DLD1 (cell line): ENCODE measurements around the gene REXO5.
"Not testable (repeated sequence)": the region's sequence is repeated elsewhere in the genome, so short reads cannot be mapped to it uniquely, and the experiment has no call there.

ENCODE experiments used
- in situ Hi-C: cut with HindIII; loops from 2 replicates; pipeline ENCODE4 v1.10.0; 2017; ENCODE audit warnings: low sequenced_read_pairs

The REXO5 gene

GRCh38 chr16:20801278-20801677 is 5.0 kb upstream of the REXO5 start:
- in situ Hi-C loops = no loop called here

- in situ Hi-C loops = no loop called here
These were observed 3.2 kb upstream of the REXO5 start for GRCh38 chr16:20803192-20803560.

- in situ Hi-C loops = no loop called here
These were observed 2.6 kb upstream of the REXO5 start for GRCh38 chr16:20803561-20804214.

- in situ Hi-C loops = not testable (repeated sequence)
These were observed 601 bp upstream of the REXO5 start for GRCh38 chr16:20805684-20806167.

GRCh38 chr16:20807862-20808261 is 1.5 kb downstream of the REXO5 start:
- in situ Hi-C loops = no loop called here

- in situ Hi-C loops = no loop called here
These were observed 5.6 kb downstream of the REXO5 start for GRCh38 chr16:20811889-20812439.

- in situ Hi-C loops = no loop called here
These were observed 6.2 kb downstream of the REXO5 start for GRCh38 chr16:20812510-20812909.

- in situ Hi-C loops = no loop called here
These were observed 8.5 kb downstream of the REXO5 start for GRCh38 chr16:20814784-20815183.

GRCh38 chr16:20818929-20819585 is 12.7 kb downstream of the REXO5 start:
- in situ Hi-C loops = no loop called here

- in situ Hi-C loops = no loop called here
These were observed 15.4 kb downstream of the REXO5 start for GRCh38 chr16:20821682-20822081.

GRCh38 chr16:20822521-20823325 is 16.4 kb downstream of the REXO5 start:
- in situ Hi-C loops = no loop called here

- in situ Hi-C loops = no loop called here
These were observed 19.8 kb downstream of the REXO5 start for GRCh38 chr16:20826039-20826566.

- in situ Hi-C loops = no loop called here
These were observed 23.2 kb downstream of the REXO5 start for GRCh38 chr16:20829536-20829935.

GRCh38 chr16:20830372-20830771 is 24.0 kb downstream of the REXO5 start:
- in situ Hi-C loops = no loop called here

- in situ Hi-C loops = no loop called here
These were observed 26.8 kb downstream of the REXO5 start for GRCh38 chr16:20833086-20833485.

- in situ Hi-C loops = no loop called here
These were observed 31.9 kb downstream of the REXO5 start for GRCh38 chr16:20838240-20838639.

- in situ Hi-C loops = no loop called here
These were observed 33.2 kb downstream of the REXO5 start for GRCh38 chr16:20839504-20839903.

GRCh38 chr16:20844054-20844453 is 37.7 kb downstream of the REXO5 start:
- in situ Hi-C loops = loop anchor here (10.0 kb wide), 2 partner anchors 69 to 151 kb away; no protein-coding TSS in a partner anchor

GRCh38 chr16:20844588-20844987 is 38.3 kb downstream of the REXO5 start:
- in situ Hi-C loops = loop anchor here (10.0 kb wide), 2 partner anchors 70 to 150 kb away; no protein-coding TSS in a partner anchor

GRCh38 chr16:20846030-20846429 is 39.7 kb downstream of the REXO5 start:
- in situ Hi-C loops = loop anchor here (10.0 kb wide), 2 partner anchors 71 to 149 kb away; no protein-coding TSS in a partner anchor

GRCh38 chr16:20846551-20846950 is 40.2 kb downstream of the REXO5 start:
- in situ Hi-C loops = loop anchor here (10.0 kb wide), 2 partner anchors 72 to 148 kb away; no protein-coding TSS in a partner anchor
